Measurements from ENCODE around the gene ASIC1.

ASIC1 gene

DNA sequence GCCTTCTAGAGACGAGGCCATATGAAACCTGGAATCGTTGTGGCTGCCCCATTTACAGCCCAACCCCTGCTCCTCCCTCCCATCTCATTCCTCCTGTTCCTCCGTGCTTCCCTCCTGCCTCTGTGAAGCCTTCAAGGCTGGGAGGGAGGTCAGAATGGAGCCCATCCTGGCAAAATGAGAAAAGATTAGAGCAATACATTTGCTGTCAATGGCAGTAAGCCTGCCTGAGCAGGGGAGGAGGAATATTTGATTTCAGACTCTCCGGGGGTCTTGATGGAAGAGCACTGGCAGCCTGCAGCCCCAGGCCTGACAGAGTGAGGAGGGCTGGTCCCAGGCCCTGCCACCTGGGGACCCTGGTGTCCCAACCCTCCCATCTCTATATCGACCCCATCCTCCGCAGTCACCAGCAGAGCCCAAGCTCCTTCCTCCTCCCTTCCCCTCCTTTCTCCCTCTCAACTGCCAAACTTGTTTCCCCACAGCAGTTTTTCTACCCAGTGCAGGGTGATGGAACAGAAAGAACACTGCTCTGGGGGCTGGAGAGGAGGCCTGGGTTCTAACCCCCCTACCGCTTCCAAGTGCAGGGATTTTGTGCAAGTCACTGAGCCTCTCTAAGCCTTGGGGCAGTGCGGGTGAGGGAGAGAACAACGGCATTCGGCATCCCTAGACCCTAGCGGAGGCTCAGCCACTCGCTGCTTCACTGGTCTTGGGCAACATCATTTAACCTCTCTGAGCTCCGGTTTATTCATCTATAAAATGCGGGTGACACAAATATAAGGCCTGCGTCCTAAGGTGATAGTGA lies 16.1 kb upstream of the ASIC1 start:
- no peak for FAIRE-seq

DNA sequence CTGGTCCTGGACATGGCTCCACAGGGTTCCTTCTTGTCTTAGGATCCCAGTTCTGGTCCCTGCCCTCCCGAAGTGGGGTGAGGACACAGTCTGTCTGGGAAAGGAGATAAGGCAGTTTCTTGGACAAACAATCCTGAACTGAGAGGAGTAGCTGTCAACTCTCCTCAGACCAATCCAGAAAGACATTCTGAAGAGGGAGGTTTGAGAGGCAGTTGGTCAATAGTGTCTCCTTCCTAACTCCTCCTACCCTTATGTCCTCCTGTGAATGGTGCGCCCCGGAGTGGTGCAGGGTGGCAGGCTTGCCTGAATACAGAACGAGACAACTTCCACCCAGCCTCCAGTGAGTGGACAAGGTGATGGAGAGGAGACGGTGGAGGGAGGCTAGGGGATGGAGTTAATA lies 15.4 kb upstream of the ASIC1 start:
- FAIRE-seq, result no peak

DNA sequence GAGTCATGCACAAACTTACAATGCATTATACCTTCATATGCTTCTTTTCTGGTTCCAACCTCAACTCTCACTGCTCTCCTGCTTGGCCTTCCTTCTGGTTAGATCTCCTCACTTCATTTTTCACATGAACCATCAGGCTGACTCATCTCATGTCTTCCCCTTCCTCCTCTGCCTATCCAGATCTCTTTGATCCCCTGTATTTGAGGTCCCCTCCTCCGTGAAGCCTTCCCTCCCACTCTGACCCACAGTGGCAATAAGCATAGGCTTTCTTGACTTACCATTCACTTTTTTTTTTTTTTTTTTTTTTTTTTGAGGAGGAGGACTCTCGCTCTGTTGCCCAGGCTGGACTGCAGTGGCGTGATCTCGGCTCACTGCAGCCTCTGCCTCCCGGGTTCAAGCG lies 14.7 kb upstream of the ASIC1 start:
- FAIRE-seq, result no peak

DNA sequence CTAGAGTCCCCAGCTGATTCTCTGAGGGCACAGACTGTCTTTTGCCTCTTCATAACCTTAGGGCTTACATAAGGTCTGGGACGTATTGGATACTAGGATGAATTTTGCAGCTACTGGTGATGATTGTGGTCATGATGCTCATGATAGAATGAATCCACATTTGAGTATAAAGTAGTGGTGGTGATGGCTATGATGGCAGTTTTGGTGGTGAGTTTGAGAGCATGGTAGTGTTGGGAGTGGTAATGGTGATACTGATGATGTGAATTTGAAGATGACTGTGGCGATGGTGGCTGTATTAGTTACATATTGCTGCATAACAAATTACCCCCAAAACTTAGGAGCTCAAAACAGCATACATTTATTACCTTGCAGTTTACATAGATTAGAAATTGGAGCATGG lies 14.1 kb upstream of the ASIC1 start:
- no peak for FAIRE-seq

DNA sequence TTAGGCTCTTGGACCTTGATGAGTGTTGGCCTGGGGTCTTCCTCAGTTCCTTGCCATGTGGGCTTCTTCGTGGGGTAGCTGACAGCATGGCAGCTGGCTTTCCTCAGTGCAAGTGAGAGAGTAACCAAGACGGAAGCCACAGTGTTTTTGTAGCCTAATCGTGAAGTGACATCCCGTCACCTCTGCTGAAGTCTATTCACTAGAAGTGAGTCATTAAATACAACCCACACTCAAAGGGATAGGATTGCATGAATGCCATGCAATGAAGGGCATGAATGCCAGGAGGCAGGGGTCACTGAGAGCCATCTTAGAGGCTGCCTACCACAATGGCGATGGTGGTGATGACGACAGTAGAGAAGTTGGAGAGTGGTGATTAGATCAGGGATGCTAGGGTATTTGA lies 13.5 kb upstream of the ASIC1 start:
- FAIRE-seq, result no peak

DNA sequence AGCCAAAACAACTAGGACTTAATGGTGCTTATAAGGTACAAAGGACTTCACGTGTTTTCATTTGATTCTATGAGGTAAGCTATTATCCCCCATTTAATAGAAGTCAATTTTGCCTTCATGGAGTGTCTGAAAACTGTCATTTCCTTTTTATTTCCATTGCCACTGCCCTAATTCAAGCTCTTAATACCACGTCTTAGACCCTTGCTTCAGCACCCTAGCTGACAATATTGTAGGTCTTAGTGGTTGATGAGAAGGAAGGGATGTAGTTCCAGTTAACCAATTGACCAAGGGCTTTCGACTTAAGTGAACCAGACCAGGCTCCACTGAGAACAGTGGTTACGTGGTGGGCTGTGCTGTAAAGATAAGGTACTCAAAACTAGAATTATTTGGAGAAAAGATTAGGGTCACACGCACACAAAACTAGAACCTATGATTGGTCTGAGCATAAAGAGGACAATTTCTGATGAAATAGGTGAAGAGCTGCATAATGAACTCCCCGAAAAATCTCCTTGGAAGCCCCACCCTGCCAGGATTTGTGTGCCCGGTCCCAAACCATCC lies 9.6 kb upstream of the ASIC1 start:
- FAIRE-seq, result no peak

DNA sequence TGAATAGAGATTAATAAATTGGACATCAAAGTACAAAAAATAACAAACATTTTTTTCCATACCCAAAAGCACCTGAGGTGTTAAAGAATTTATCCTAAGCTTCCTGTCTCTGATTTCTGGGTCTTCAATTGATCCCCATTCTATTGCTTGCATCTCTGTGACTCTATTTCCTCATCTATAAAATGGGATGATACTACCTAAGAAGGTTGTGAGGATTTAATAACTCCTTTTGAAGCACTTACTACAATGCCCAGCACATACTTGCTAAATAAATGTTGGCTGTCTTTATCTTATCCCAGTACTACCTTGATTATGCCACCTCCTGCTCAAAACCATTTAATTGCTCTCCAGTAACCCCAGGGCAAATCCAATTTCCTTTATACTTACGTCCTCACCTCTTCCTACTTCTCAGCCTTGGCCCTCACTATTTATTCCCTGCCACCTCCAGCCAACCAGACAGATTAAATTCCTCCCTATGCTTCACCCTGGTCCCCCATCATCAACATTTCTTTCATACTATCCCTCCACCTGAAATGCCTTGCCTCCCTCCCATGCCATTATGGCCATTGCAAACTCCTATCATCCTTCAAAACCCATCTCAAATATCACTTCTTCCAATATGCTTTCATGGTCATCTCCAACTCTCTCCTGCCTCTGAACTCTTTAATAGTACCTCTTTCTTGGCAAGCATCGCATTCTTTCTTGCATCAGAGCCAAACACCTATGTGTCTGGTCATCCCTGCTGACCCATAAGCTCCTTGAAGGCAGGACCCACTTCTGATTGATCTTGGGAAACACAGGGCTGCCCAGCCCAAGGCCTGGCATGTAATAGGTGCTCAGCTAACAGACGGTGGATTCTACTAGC lies 7.9 kb upstream of the ASIC1 start:
- no peak for FAIRE-seq

DNA sequence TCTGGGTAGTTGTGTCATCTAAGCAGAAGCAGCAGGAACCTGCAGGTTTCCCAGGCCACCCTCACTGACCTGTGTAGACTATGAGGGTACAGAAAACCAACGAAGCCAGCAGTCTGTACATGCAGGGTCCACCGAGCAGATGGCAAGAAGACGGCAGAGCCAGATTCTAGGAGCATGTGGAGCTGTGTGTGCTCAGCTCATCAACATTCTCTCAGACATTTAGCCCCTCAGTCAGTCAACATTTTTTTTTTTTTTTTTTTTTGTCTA lies 7.3 kb upstream of the ASIC1 start:
- no peak for FAIRE-seq

DNA sequence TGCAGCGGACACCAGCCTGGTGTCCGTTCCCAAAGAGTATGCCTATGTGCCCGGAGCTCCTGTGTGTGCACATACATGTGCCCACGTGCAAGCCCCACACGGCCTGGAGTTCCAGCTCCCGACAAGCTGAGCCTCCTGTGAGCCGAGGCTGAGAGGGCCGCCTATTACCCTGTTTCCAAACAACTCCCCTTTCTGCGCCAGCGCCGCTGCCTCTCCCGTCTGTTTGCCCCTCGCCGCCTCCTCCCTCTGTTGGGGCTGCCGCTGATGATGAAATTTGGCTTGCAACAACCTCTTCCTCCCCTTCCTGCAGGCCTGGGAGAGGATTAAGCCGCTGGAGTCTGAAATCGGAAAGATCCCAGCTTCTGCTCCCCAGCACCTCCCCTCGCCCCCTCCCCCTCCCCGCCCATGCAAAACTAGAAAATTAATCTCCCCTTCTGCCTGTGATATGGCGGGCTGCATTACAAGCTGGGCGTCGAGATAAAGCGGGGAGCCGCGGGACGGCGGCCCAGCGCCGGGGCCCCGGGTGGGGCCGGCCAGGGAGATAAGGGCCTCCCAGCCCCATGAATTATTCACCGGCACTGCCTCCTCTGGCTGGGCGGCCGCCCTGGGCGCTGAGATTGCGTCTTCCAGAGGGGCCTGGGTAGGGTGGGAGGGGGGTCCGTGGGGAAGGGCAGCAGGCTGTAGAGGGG lies 6.8 kb upstream of the ASIC1 start:
- FAIRE-seq, result no peak

DNA sequence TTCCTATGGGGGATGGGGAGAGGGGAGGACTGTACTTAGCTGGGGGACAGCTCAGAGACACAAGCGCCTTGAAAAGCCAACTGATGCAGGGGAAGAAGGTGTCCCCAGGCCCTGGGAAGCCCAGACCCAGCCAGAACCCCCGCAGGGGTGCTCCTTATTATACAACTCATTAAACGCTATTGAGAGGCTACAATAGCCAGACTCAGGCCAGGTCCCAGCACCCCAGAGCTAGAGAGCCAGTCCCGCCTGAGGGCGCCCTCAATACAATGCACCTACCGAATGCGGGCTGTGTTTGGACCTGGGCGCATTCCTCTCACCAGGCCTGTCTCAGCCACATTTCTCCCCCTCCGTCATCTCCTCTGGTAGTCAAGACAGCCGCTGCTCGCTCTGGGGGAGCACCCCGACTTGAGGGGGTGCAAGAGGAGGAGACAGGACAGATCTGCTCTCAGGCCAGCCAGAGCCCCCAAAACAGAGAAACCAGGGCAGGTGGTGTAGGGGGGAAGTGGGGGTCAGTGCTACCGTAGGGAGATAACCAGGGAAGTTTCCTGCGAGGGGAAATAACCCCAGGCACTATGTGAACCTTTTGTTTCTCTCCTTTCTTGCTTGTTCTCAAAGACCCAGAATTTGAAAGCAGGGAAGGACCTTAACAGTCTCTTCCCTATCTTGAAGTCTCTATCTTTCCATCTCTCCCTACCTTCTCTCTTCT lies 6.1 kb upstream of the ASIC1 start:
- no peak for FAIRE-seq

DNA sequence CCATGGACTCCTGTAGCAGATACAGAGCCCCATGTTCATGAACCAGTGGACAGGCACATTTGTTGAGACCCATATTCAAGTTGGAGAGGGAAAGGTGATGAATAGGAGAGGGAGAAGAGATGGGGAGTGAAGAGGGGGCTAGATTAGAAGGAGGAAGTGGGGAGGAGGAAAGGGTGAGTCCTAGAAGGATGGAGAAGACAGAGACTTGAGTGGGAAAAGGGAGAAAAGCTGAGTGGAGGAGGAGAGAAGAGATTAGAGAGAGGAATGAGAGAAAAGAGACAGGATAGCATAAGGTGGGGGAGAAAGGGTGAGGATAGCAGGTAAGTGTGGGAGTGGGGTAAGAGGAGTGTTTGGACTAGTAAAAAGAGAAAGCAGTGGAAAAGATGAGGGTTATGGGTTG lies 4.9 kb upstream of the ASIC1 start:
- no peak for FAIRE-seq

DNA sequence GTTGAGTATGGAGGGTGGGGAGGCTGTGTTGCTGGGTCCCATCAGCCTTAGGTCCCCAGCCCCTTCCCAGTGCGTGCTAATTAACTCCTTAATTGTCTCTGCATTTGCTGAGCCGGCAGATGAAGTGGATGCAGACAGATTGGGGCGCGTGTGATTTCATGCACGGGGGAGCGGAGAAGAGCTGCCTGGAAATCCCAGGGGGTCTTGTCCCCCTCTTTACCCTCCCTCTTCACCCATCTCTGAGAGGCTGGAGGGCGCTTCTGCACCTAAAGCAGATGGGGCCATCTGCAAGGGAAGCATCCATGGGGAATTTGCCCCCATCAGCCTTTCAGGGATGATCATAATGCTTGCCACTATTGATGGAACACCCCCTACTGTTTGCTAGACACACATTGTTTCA lies 4.4 kb upstream of the ASIC1 start:
- no peak for FAIRE-seq

DNA sequence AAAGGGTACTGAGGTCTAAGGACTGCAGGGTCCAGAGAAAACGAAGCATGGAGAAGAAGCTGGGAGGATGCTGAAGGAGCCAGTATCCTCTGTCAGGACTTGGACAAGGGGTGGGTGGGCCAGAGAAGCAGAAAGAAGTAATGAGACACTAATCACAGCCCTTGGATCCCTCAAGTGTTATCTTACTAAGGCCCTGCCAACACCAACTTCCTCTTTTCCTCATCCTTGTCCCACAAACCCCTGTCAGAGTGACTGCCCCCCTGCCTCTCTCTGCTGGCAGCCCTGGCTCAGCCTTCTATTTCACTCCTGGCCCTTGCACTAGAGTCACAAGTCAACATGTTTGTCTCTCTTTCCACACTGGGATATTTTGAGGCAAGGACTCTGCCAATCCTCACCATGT lies 3.8 kb upstream of the ASIC1 start:
- no peak for FAIRE-seq

DNA sequence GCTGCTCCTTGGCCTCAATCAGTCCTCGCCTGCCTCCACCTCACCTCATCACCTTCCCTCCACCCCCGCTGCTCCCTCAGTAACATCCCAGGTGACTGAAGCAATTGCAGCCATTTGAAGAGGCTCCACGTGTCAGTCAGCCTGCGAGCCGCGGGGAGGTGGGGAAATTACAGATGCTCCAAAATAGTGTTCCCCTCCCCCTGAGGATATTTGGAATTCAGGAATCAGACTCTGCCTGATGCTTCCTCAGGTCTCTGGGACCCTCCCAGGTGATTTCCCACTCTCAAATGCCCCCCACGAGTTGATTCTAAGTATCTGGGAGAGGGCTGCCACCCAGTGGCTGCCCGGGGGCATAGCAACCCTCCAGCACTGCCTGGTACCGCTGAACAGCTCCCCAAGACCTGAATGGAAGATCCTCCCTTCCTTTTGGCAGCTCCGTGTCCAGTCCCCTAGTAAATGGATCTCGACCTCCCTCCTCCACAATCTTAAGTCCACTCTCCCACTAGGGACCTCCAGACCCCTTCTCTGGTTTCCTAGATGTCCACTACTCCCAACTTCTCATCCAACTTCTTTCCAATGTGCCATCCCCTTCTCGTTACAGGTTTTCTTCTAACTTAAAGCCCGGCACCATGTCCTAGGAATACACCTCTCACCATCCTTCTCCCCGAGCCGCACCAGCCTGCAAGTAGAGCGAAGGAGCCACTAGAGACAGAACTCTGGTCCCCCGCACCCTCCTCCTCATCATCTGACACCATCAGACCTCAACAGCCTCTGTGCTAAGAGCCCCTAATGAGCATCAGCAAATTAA lies 1.4 kb upstream of the ASIC1 start:
- no peak for FAIRE-seq

DNA sequence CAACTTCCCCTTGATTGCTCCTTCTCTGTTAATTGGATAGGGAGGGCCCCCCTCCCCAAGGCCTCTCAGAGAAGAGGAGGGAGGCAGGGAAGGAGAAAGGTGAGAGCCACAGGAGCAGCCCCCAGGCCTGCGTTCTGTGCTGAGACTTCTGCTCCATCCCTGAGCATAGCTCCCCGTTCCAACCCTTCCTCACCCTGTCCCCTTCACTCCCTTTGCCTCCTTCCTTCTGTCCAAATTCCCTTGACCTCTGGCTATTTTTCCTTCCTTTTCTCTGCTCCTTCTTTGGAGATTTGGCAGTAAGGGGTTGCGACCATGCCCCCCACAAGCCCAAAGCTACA lies 788 bp upstream of the ASIC1 start:
- no peak for FAIRE-seq

DNA sequence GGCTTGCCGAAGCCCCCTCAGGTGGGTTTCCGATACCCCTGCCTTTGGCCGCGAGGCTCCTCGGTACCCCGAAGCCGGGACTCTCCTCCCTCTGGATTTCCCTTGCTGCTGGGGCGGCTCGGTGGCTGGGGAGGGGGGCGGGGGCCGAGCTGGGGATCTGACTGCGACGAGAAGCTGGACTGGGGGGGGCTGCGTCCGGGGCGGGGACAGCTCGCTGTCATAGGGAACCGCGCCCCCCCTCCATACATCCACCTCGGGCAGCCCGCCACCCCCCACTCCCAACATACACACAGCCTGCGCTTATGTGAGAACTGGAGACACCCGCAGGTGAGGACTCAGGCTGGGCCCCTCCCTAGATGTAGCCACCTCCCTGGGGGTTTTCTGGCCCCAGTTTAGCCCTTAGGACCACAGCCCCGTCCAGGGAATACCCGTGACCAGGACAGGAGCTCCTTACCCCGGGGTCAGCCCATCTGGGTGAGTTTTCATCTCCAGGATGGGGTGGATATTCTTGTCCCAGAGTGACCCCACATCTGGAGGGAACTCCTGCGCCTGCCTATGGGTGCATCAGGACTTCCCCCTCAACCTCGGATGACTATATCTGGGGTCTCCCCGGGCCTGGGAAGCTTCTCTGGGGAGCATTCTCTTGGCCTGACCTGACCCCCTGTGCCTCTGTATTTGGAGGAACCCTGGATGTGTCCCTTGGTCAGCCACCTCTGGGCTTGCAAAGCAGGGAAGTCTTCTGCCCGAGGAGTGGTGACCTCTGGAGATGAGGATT lies 687 bp downstream of the ASIC1 start:
- no peak for FAIRE-seq

DNA sequence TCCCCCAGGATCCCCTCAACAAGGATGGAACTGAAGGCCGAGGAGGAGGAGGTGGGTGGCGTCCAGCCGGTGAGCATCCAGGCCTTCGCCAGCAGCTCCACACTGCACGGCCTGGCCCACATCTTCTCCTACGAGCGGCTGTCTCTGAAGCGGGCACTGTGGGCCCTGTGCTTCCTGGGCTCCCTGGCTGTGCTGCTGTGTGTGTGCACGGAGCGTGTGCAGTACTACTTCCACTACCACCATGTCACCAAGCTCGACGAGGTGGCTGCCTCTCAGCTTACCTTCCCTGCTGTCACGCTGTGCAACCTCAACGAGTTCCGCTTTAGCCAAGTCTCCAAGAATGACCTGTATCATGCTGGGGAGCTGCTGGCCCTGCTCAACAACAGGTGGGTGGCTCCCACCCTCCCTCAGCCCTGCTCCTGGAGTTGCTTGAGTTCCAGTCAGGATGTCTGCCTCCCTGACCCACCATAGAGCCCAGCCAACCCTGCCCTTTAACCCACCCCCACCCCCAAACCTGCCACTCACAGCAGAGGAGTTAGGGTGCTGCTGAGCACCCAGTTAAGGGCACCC lies 1.4 kb downstream of the ASIC1 start:
- FAIRE-seq, result no peak

DNA sequence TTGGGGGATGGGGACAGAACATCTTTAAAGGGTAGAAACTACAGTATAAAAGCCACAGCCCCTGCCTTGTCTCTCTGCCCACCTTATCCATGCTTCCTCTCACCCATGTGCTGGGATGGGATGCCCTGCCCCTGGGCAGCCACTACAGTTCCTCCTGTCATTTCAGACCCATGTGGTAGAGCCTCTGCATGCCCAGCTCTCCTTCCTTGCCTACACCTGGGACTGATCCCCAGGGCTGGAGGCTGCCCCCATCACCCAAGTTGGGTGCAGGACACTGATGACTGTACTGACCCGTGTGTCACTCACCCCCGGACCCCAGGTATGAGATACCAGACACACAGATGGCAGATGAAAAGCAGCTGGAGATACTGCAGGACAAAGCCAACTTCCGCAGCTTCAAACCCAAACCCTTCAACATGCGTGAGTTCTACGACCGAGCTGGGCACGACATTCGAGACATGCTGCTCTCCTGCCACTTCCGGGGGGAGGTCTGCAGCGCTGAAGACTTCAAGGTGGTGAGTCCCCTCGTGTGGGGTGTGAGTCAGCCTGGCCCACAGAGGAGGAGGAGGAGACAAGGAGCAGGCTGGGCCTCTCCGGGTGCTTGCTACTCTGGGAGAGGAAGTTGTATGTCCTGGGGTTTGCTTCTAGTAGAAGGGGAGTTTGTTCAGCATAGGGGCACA lies 2.2 kb downstream of the ASIC1 start:
- FAIRE-seq, result no peak

DNA sequence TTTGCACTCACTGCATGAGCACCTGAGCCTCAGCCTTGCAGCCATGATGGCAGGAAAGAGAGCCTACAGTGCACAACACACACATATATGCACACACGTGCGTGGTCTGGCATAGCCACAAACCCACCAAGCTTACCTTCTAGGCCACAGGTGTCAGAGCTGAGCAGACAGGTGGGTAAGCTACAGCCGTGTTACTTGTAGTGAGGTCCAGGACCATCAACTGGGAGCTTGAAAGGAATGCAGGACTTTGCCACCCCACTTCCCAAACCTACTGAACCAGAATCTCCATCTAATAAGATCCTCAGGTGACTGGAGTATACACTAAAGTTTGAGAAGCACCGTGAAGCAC lies 2.7 kb downstream of the ASIC1 start:
- no peak for FAIRE-seq

DNA sequence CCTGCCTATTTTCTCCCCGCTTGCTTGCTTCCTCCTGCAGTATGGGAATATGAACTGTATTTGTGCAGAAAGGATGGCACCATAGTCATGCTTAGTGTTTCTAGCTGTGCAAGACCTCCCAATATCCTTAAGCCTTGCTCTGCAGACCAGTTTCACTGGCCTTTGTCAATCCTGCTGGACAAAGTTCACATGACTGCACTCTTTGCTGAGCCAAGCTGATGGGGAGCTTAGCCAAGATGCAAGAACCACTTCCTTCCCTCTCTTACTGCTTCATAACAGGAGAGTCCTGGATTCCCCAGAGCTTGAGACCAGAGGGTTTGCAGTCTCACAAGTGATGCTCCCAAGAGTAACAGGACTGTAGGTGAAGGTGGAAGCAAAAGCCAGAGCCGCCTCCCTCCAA lies 3.8 kb downstream of the ASIC1 start:
- FAIRE-seq, result no peak
